Psoas muscle (tissue), 8 donors: ENCODE measurements around the gene SLX9. TPM values are rescaled to one million over a fixed set of nuclear protein-coding genes. Genes with fewer than 3 reads are reported as not detected.

ENCODE experiments used
- ATAC-seq, 4 donors: fragments of 200-7000 bp; cut with Tn5 transposase; one replicate each; pipeline ENCODE4 v1.9.1; 2020; ENCODE audit warnings: moderate library complexity in 3 of 4, mild to moderate bottlenecking in 2 of 4
- DNase-seq, 2 donors: peaks; one replicate each; pipeline ENCODE4 v3.0.0-alpha.2; 2020
- H3K27ac ChIP-seq: fragments of 200-600 bp; one replicate; pipeline ENCODE4 v1.8.0; 2022
- H3K27me3 ChIP-seq, 3 donors: fragments of 200-600 bp in 1 of 3; one replicate each; pipeline versions ENCODE4 v1.6.1 to v1.8.0; 2013 to 2022; ENCODE audit warnings: low read length in 2 of 3, mild to moderate bottlenecking in 2 of 3, moderate library complexity in 1 of 3; ENCODE audit not compliant: insufficient read depth in 3 of 3
- H3K36me3 ChIP-seq, 2 donors: fragments of 200-600 bp in 1 of 2; one replicate each; pipeline versions ENCODE4 v1.6.1 to v1.8.0; 2013 to 2022; ENCODE audit warnings: low read depth in 1 of 2, mild to moderate bottlenecking in 1 of 2, moderate library complexity in 1 of 2; ENCODE audit not compliant: insufficient read depth in 1 of 2
- H3K4me1 ChIP-seq: fragments of 200-600 bp; one replicate; pipeline ENCODE4 v1.8.0; 2022
- H3K4me3 ChIP-seq: fragments of 200-600 bp; one replicate; pipeline ENCODE4 v1.8.0; 2022; ENCODE audit warnings: mild to moderate bottlenecking
- H3K9me3 ChIP-seq: fragments of 200-600 bp; one replicate; pipeline ENCODE4 v1.8.0; 2022
- CTCF ChIP-seq: fragments of 200-600 bp; IDR thresholded peaks from one replicate; pipeline ENCODE4 v1.8.0; 2022; ENCODE audit warnings: antibody characterized with exemption
- WGBS, 3 donors: extraction: QIAGEN DNeasy Blood & Tissue Kit; methylation state at CpG; one replicate each; pipeline versions ENCODE4 v1.1.6 to v1.1.7; 2013; 5-methylcytosine and 5-hydroxymethylcytosine counted together
- intact Hi-C, 2 donors: fragments of 100-400 bp; cut with DNase I; formaldehyde crosslinking; loops; one replicate each; pipeline versions ENCODE4 v1.11.0 to v1.14.2; 2022
- polyA plus RNA-seq, 3 donors: library from polyadenylated mRNA; stranded (reverse); fragments of 200-250 nt; gene quantifications; one replicate each; pipeline ENCODE4 v1.2.3, GENCODE V29; 2013
- total RNA-seq, 4 donors: library from RNA; stranded (reverse); fragmentation: NEBNext Ultra II Directional in 2 of 4; extraction: Animal tissue kit (Norgen Biotek cat#: 25700) in 2 of 4; gene quantifications; one replicate each; pipeline versions ENCODE4 v1.2.1 to v1.2.4, GENCODE V29; 2021 to 2023
- donor health status: healthy with polysubstance abuse.
- donor health status: DM: no; HTN: no; CAD: no; lungs with moderate emphysema.
- donor health status: Bipolar disorder and iron deficiency.
- donor health status: healthy.
- donor health status: DM: yes; HTN: yes; CAD: no.
- donor health status: DM: no; HTN: no; CAD: no.
- donor health status: DM: no; HTN: no; CAD: no.
- donor health status: DM: yes; HTN: yes; CAD: no.

The SLX9 gene
- total and polyA plus RNA-seq, 7 donors: 20.2 to 69.2 (median 30.1) TPM

- intact Hi-C loops: no loop called here
- peaks cover 0 to 72% (median 23%) of the 10 kb centered on the region in 3 donors for H3K27me3 ChIP-seq
- no peaks in the 10 kb centered on the region for H3K36me3 ChIP-seq
- no peaks in the 10 kb centered on the region for H3K9me3 ChIP-seq
- WGBS, 3 donors: 79 to 94% (median 84%) methylated on average over 6 of the region's 6 CpGs
- peak in 1 of 2 donors; percentile 12 for DNase-seq
- H3K4me1 ChIP-seq: peaks cover 23% of the 10 kb centered on the region
- no peak overlapping the region for H3K27ac ChIP-seq
- ATAC-seq: no peak
- no peak for TF ChIP-seq CTCF
- H3K4me3 ChIP-seq: no peak overlapping the region
Measured at GRCh38 chr21:44929242-44929798, 10.5 kb upstream of the SLX9 start.

GRCh38 chr21:44929799-44930542, 9.9 kb upstream of the SLX9 start:
- Histone ChIP-seq H3K9me3 (no peaks in the 10 kb centered on the region), H3K4me1 (peaks cover 23% of the 10 kb centered on the region), H3K36me3 (no peaks in the 10 kb centered on the region), H3K4me3 (no peak overlapping the region), H3K27ac (no peak overlapping the region), H3K27me3 (peaks cover 0 to 72% (median 23%) of the 10 kb centered on the region in 3 donors)
- TF ChIP-seq CTCF: no peak
- peak in 1 of 2 donors; percentile 39 for DNase-seq
- intact Hi-C loops: loop anchor here in 1 of 2 donors (5.0 to 10.0 kb wide), 2 partner anchors 128 to 415 kb away; partner anchors contain the start of gene UBE2G2
- ATAC-seq: no peak
- whole genome bisulfite sequencing, 3 donors: 67 to 78% (median 69%) methylated on average over 9 of the region's 9 CpGs

GRCh38 chr21:44930543-44930981, 9.3 kb upstream of the SLX9 start:
- Histone ChIP-seq H3K27ac (no peak overlapping the region), H3K4me1 (peaks cover 23% of the 10 kb centered on the region), H3K27me3 (peaks cover 0 to 72% (median 23%) of the 10 kb centered on the region in 3 donors)

GRCh38 chr21:44931137-44931500, 8.7 kb upstream of the SLX9 start:
- ATAC-seq: peak in 1 of 4 donors; percentile 26
- intact Hi-C loops: loop anchor here in 1 of 2 donors (5.0 to 10.0 kb wide), 2 partner anchors 129 to 416 kb away; partner anchors contain the start of gene UBE2G2

More at GRCh38 chr21:44930543-44930981, 9.3 kb upstream of the SLX9 start:
- TF ChIP-seq CTCF: no peak
- 33 to 44% (median 42%) methylated on average over 11 to 12 of the region's 12 CpGs for WGBS, 3 donors
- H3K36me3 ChIP-seq: no peaks in the 10 kb centered on the region
- peak; percentile 38 to 68 for DNase-seq
- H3K4me3 ChIP-seq: no peak overlapping the region
- intact Hi-C loops: loop anchor here in 1 of 2 donors (5.0 to 10.0 kb wide), 2 partner anchors 128 to 416 kb away; partner anchors contain the start of gene UBE2G2
- ATAC-seq: no peak
- H3K9me3 ChIP-seq: no peaks in the 10 kb centered on the region

More at GRCh38 chr21:44931137-44931500, 8.7 kb upstream of the SLX9 start:
- Histone ChIP-seq H3K27ac (no peak overlapping the region), H3K4me1 (peaks cover 23% of the 10 kb centered on the region), H3K36me3 (no peaks in the 10 kb centered on the region), H3K9me3 (no peaks in the 10 kb centered on the region), H3K4me3 (peak overlapping the region; percentile 63), H3K27me3 (peaks cover 0 to 71% (median 22%) of the 10 kb centered on the region in 3 donors)
- peak; percentile 42 to 66 for DNase-seq
- 3 to 6% (median 4%) methylated on average over 19 of the region's 19 CpGs for WGBS, 3 donors
- no peak for TF ChIP-seq CTCF
